Keratinocyte (primary cell): Measurements from ENCODE around the gene ARL15.

Experiments used
- EZH2 ChIP-seq: IDR thresholded peaks from one replicate; pipeline ENCODE4 v1.6.1; 2012; ENCODE audit warnings: inconsistent platforms, mild to moderate bottlenecking, low read length, moderate library complexity
- TF ChIP-seq, protein P1 (sequence below), 3 experiments: IDR thresholded peaks in 1 of 3; conservative IDR thresholded peaks in 1 of 3; optimal IDR thresholded peaks in 1 of 3; 2 replicates in 2 of 3; 3 replicates in 1 of 3; pipeline versions ENCODE3 to v1.5.1; 2011; ENCODE audit warnings: low read length in 3 of 3, mild to moderate bottlenecking in 3 of 3, moderate library complexity in 2 of 3, control low read depth in 1 of 3, inconsistent platforms in 1 of 3; ENCODE audit not compliant: insufficient read depth in 2 of 3; ENCODE audit errors: extremely low read depth in 1 of 3

DNA sequence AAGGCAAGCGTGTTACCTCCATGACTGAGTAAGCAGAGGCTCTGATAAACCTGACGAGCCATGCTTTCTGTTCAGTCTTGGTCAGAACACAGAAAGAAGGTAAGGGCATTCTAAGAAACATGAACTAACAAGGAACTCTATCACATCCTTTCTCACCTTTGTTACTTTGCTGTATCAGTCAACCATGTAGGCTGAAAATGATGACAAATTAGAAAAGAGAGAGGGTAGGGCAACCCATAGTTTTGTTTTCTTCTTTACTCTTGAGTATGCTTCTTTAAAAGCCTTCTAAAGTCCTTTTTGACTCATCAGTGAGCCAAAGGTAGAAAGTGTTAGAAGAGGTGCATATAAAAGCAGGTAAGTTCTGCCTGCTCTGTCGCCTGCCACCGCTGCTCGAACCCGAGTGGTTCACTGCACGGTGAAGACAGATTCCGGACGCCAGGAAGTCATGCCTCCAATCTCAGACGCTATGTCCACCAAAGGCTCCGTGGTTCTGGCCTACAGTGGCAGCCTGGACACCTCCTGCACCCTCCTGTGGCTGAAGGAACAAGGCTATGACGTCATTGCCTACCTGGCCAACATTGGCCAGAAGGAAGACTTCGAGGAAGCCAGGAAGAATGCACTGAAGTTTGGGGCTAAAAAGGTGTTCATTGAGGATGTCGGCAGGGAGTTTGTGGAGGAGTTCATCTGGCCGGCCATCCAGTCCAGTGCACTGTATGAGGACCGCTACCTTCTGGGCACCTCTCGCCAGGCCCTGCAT lies 451.5 kb downstream of the ARL15 start:
- TF ChIP-seq, protein P1, sequence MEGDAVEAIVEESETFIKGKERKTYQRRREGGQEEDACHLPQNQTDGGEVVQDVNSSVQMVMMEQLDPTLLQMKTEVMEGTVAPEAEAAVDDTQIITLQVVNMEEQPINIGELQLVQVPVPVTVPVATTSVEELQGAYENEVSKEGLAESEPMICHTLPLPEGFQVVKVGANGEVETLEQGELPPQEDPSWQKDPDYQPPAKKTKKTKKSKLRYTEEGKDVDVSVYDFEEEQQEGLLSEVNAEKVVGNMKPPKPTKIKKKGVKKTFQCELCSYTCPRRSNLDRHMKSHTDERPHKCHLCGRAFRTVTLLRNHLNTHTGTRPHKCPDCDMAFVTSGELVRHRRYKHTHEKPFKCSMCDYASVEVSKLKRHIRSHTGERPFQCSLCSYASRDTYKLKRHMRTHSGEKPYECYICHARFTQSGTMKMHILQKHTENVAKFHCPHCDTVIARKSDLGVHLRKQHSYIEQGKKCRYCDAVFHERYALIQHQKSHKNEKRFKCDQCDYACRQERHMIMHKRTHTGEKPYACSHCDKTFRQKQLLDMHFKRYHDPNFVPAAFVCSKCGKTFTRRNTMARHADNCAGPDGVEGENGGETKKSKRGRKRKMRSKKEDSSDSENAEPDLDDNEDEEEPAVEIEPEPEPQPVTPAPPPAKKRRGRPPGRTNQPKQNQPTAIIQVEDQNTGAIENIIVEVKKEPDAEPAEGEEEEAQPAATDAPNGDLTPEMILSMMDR (optimal IDR thresholded peaks at IDR 0.05 in 1 of 3, IDR thresholded peaks at IDR 0.05 in 1 of 3, conservative IDR thresholded peaks at IDR 0.05 in 1 of 3; ENCODE audit: extremely low read depth in 1 of 3, insufficient read depth in 2 of 3, low read length in 3 of 3): no peak
- no peak for TF ChIP-seq EZH2
